Adrenal gland (tissue), 5 donors: ENCODE measurements around the gene KIFC3.

Experiments
- POLR2A ChIP-seq, 2 donors: fragments of 450-650 bp; IDR thresholded peaks; one replicate each; pipeline ENCODE4 v1.6.1; 2017; ENCODE audit warnings: antibody characterized with exemption in 2 of 2, mild to moderate bottlenecking in 2 of 2, moderate library complexity in 1 of 2
- TF ChIP-seq, protein P1 (sequence below), 6 experiments: fragments of 450-650 bp in 4 of 6; fragments of 200-600 bp in 2 of 6; sonication (generic) in 1 of 6; IDR thresholded peaks; 1 replicate in 5 of 6; 2 replicates in 1 of 6; pipeline versions ENCODE4 v1.5.1 to v1.8.0; 2016 to 2021; ENCODE audit warnings: antibody characterized with exemption in 6 of 6, mild to moderate bottlenecking in 2 of 6, moderate library complexity in 1 of 6
- donor health status: DM: no; HTN: no; CAD: no.

DNA sequence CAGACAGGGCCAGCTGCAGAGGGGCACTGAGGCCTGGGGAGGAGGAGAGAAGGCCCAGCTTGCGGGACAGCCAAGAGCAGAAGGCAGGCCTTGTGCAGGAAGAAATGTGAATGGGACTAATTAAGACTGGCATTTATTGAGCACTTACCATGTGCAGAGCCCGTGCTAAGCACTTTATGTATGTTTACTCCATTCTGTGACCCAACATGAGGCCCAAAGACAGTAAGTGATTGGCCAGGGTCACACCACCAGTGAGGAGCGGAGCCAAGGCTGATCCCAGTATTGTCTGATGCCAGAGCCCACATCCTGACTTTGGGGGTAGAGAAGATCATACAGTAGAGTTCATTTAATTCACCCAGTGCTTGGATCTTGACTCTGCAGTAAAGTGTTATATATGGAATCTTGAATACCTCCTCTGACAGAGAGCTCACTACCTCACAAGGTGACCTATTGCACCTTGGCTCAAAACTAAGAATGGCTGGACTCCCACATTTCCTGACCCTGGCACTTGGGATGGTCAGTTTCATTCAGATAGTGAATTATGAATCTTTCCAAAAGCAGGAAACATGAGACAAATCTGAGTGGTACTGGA, 53.1 kb downstream of the KIFC3 start:
- no peak for TF ChIP-seq POLR2A (IDR thresholded peaks at IDR 0.05)
- TF ChIP-seq, protein P1, sequence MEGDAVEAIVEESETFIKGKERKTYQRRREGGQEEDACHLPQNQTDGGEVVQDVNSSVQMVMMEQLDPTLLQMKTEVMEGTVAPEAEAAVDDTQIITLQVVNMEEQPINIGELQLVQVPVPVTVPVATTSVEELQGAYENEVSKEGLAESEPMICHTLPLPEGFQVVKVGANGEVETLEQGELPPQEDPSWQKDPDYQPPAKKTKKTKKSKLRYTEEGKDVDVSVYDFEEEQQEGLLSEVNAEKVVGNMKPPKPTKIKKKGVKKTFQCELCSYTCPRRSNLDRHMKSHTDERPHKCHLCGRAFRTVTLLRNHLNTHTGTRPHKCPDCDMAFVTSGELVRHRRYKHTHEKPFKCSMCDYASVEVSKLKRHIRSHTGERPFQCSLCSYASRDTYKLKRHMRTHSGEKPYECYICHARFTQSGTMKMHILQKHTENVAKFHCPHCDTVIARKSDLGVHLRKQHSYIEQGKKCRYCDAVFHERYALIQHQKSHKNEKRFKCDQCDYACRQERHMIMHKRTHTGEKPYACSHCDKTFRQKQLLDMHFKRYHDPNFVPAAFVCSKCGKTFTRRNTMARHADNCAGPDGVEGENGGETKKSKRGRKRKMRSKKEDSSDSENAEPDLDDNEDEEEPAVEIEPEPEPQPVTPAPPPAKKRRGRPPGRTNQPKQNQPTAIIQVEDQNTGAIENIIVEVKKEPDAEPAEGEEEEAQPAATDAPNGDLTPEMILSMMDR (IDR thresholded peaks at IDR 0.05): no peak
